ENCODE measurements around the gene SLC39A11. TPM values are rescaled to one million over a fixed set of nuclear protein-coding genes. Genes with fewer than 3 reads are reported as not detected.

SLC39A11 gene
- total RNA-seq, 1 experiment from 2014 or later, result 15.2 TPM

DNA sequence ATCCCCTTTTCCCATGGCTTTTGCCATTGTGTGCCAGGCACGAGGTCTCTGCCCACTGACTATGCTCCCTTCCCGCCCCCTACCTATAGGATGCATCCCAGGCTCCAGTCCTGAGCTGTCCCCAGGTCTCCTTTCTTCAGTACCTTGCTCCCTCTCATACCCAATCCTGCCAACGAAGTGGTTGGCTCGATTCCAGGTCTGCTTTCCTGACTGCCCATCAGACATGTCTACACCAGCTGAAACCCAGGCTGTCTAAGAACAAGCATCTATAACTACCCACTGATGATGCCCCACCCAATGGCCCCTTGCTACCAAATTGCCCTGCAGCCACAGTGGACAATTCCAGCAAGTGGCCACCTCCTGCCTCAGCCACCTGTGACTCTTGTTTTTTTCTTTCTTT lies 492.6 kb downstream of the SLC39A11 start:
- Histone ChIP-seq H4K5ac (ENCODE audit: insufficient read length, low read depth, low read length) (no peak overlapping the region), H3K23ac (ENCODE audit: insufficient read length, low read depth, low read length) (no peak overlapping the region), H2AFZ (ENCODE audit: low read length) (no peak overlapping the region), H3K18ac (ENCODE audit: insufficient read length, low read depth, low read length) (no peak overlapping the region), H4K8ac (replicated peaks; ENCODE audit: insufficient read length, low read depth, low read length) (no peak overlapping the region), H2AK5ac (ENCODE audit: insufficient read length, low read length) (no peak overlapping the region), H3K27ac (ENCODE audit: insufficient read length, low read depth, low read length) (no peak overlapping the region), H2BK5ac (ENCODE audit: insufficient read length, low read length) (no peak overlapping the region), H2BK20ac (ENCODE audit: low read depth, low read length, poor library complexity, severe bottlenecking) (no peak overlapping the region), H3K4me2 (ENCODE audit: insufficient read depth, insufficient read length, low read length) (no peak overlapping the region), H4K20me1 (ENCODE audit: control insufficient read depth, insufficient read depth, insufficient read length) (no peaks in the 10 kb centered on the region), H3K14ac (ENCODE audit: insufficient read depth, low read length) (no peak overlapping the region), H3K79me2 (ENCODE audit: insufficient read depth, low read length) (no peaks in the 10 kb centered on the region), H3K4ac (ENCODE audit: low read depth, low read length) (no peak overlapping the region), H3K9me3 (ENCODE audit: control insufficient read depth, low read depth, low read length) (no peaks in the 10 kb centered on the region), H3K9ac (ENCODE audit: extremely low read depth, insufficient read length, low read length) (no peak overlapping the region), H3K56ac (ENCODE audit: insufficient read length, low read depth, low read length) (no peak overlapping the region), H2BK12ac (ENCODE audit: insufficient read length, low read depth, low read length) (no peak overlapping the region), H2BK15ac (ENCODE audit: low read depth, low read length) (no peak overlapping the region), H2BK120ac (ENCODE audit: low read depth, low read length, poor library complexity, severe bottlenecking) (no peak overlapping the region), H3T11ph (ENCODE audit: low read length) (no peak overlapping the region), H3K23me2 (ENCODE audit: insufficient read length, low read depth, low read length, poor library complexity, severe bottlenecking) (no peaks in the 10 kb centered on the region), H3K27me3 (ENCODE audit: insufficient read depth, low read length) (no peaks in the 10 kb centered on the region), H3K4me1 (ENCODE audit: insufficient read depth, low read length) (0 out of 2 replicates have a peak, but pooled peaks cover 2% of the 10 kb centered on the region), H3K79me1 (ENCODE audit: insufficient read depth, low read depth, low read length, poor library complexity, severe bottlenecking) (no peaks in the 10 kb centered on the region), H4K91ac (ENCODE audit: insufficient read length, low read depth, low read length) (no peak overlapping the region)
- TF ChIP-seq, protein P1, sequence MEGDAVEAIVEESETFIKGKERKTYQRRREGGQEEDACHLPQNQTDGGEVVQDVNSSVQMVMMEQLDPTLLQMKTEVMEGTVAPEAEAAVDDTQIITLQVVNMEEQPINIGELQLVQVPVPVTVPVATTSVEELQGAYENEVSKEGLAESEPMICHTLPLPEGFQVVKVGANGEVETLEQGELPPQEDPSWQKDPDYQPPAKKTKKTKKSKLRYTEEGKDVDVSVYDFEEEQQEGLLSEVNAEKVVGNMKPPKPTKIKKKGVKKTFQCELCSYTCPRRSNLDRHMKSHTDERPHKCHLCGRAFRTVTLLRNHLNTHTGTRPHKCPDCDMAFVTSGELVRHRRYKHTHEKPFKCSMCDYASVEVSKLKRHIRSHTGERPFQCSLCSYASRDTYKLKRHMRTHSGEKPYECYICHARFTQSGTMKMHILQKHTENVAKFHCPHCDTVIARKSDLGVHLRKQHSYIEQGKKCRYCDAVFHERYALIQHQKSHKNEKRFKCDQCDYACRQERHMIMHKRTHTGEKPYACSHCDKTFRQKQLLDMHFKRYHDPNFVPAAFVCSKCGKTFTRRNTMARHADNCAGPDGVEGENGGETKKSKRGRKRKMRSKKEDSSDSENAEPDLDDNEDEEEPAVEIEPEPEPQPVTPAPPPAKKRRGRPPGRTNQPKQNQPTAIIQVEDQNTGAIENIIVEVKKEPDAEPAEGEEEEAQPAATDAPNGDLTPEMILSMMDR (conservative IDR thresholded peaks at IDR 0.05), result no peak
- Mint-ChIP-seq H3K27ac (no peak overlapping the region), H3K27me3 (ENCODE audit: low read depth) (peaks cover 50% of the 10 kb centered on the region), H3K9me3 (no peaks in the 10 kb centered on the region; a peak in 1 of 5 replicates), H3K36me3 (ENCODE audit: insufficient read depth in 1 of 3, low read depth in 3 of 3) (no peaks in the 10 kb centered on the region), H3K4me1 (peaks cover 24% of the 10 kb centered on the region in 2 experiments), H3K4me3 (no peak overlapping the region)
- no CpG with 5 or more reads among the region's 4 CpGs for WGBS (ENCODE audit: extremely low coverage, insufficient read length, low lambda C conversion rate)
- no peak for DNase-seq
